Neuronal stem cell (in vitro differentiated cells): Measurements from ENCODE around the gene CNOT6.

ENCODE experiments used
- DNase-seq: peaks from one replicate; pipeline ENCODE4 v3.0.0-alpha.2; 2013; ENCODE audit warnings: low spot score
- H2AFZ ChIP-seq: one replicate; pipeline ENCODE4 v1.6.1; 2013; ENCODE audit warnings: mild to moderate bottlenecking, low read length, inconsistent platforms
- H2AK5ac ChIP-seq: 2 replicates; pipeline ENCODE4 v1.6.1; 2013; ENCODE audit warnings: low read depth, mild to moderate bottlenecking, inconsistent platforms, low read length, moderate library complexity, mixed read lengths
- H2BK120ac ChIP-seq: 2 replicates; pipeline ENCODE4 v1.6.1; 2013; ENCODE audit warnings: low read depth, mild to moderate bottlenecking, inconsistent platforms, low read length, moderate library complexity, mixed read lengths
- H2BK12ac ChIP-seq: one replicate; pipeline ENCODE4 v1.6.1; 2013; ENCODE audit warnings: low read length, inconsistent platforms
- H2BK15ac ChIP-seq: 2 replicates; pipeline ENCODE4 v1.6.1; 2013; ENCODE audit warnings: mild to moderate bottlenecking, low read length, inconsistent platforms, mixed read lengths
- H2BK5ac ChIP-seq: one replicate; pipeline ENCODE4 v1.6.1; 2013; ENCODE audit warnings: inconsistent platforms, mild to moderate bottlenecking, low read length, moderate library complexity
- H3K14ac ChIP-seq: one replicate; pipeline ENCODE4 v1.6.1; 2013; ENCODE audit warnings: low read length, inconsistent platforms
- H3K18ac ChIP-seq: 2 replicates; pipeline ENCODE4 v1.6.1; 2013; ENCODE audit warnings: low read length, inconsistent platforms
- H3K23ac ChIP-seq: 2 replicates; pipeline ENCODE4 v1.6.1; 2013; ENCODE audit warnings: low read depth, mild to moderate bottlenecking, mixed read lengths, low read length, inconsistent platforms; ENCODE audit not compliant: poor library complexity
- H3K27ac ChIP-seq: replicated peaks from 3 replicates; pipeline ENCODE4 v1.5.1; 2013; ENCODE audit warnings: low read length, inconsistent platforms
- H3K27me3 ChIP-seq, 3 experiments: 2 replicates each; pipeline ENCODE4 v1.6.1; 2013; ENCODE audit warnings: low read length in 3 of 3, mild to moderate bottlenecking in 2 of 3, inconsistent platforms in 1 of 3, low read depth in 1 of 3, mixed read lengths in 1 of 3, moderate library complexity in 1 of 3; ENCODE audit not compliant: control insufficient read depth in 3 of 3, insufficient read depth in 3 of 3
- H3K36me3 ChIP-seq, 2 donors: replicated peaks in 1 of 2; 2 replicates each; pipeline ENCODE4 v1.6.1; 2013; ENCODE audit warnings: low read length in 2 of 2; ENCODE audit not compliant: control insufficient read depth in 2 of 2, insufficient read depth in 2 of 2
- H3K4ac ChIP-seq: 2 replicates; pipeline ENCODE4 v1.6.1; 2013; ENCODE audit warnings: inconsistent platforms, mild to moderate bottlenecking, low read length, moderate library complexity
- H3K4me1 ChIP-seq, 2 donors: 1 replicate in 1 of 2; 2 replicates in 1 of 2; pipeline ENCODE4 v1.6.1; 2013; ENCODE audit warnings: low read length in 2 of 2, low read depth in 1 of 2; ENCODE audit not compliant: control insufficient read depth in 2 of 2, insufficient read depth in 1 of 2
- H3K4me2 ChIP-seq: one replicate; pipeline ENCODE4 v1.6.1; 2013; ENCODE audit warnings: mild to moderate bottlenecking, low read length, inconsistent platforms; ENCODE audit not compliant: insufficient read depth, poor library complexity, severe bottlenecking
- H3K4me3 ChIP-seq, 2 donors: 2 replicates each; pipeline ENCODE4 v1.5.1; 2013; ENCODE audit warnings: low read length in 2 of 2, mild to moderate bottlenecking in 2 of 2, inconsistent platforms in 1 of 2, moderate library complexity in 1 of 2
- H3K79me1 ChIP-seq: one replicate; pipeline ENCODE4 v1.6.1; 2013; ENCODE audit warnings: low read depth, mild to moderate bottlenecking, inconsistent platforms, low read length, moderate library complexity
- H3K9ac ChIP-seq: one replicate; pipeline ENCODE4 v1.6.1; 2013; ENCODE audit warnings: mild to moderate bottlenecking, low read depth, low read length, inconsistent platforms; ENCODE audit not compliant: poor library complexity
- H3K9me3 ChIP-seq, 2 donors: replicated peaks in 1 of 2; 2 replicates each; pipeline versions ENCODE3 to v1.6.1; 2013; ENCODE audit warnings: low read length in 2 of 2, mild to moderate bottlenecking in 2 of 2, inconsistent platforms in 1 of 2, low read depth in 1 of 2, mixed read lengths in 1 of 2, moderate library complexity in 1 of 2; ENCODE audit not compliant: control insufficient read depth in 2 of 2, insufficient read depth in 1 of 2
- H4K8ac ChIP-seq: one replicate; pipeline ENCODE4 v1.6.1; 2013; ENCODE audit warnings: low read depth, mild to moderate bottlenecking, inconsistent platforms, low read length, moderate library complexity
- H4K91ac ChIP-seq: one replicate; pipeline ENCODE4 v1.6.1; 2013; ENCODE audit warnings: low read length, low read depth, mild to moderate bottlenecking, inconsistent platforms; ENCODE audit not compliant: poor library complexity
- WGBS, 2 donors: extraction: QIAGEN DNeasy Blood & Tissue Kit; methylation state at CpG; one replicate each; pipeline ENCODE4 v1.1.7; 2013; ENCODE audit warnings: missing lambda C conversion rate in 2 of 2, mixed read lengths in 1 of 2; ENCODE audit not compliant: insufficient read length in 2 of 2, insufficient replicate concordance in 1 of 2; ENCODE audit errors: extremely low coverage in 2 of 2; 5-methylcytosine and 5-hydroxymethylcytosine counted together

Gene CNOT6

DNA sequence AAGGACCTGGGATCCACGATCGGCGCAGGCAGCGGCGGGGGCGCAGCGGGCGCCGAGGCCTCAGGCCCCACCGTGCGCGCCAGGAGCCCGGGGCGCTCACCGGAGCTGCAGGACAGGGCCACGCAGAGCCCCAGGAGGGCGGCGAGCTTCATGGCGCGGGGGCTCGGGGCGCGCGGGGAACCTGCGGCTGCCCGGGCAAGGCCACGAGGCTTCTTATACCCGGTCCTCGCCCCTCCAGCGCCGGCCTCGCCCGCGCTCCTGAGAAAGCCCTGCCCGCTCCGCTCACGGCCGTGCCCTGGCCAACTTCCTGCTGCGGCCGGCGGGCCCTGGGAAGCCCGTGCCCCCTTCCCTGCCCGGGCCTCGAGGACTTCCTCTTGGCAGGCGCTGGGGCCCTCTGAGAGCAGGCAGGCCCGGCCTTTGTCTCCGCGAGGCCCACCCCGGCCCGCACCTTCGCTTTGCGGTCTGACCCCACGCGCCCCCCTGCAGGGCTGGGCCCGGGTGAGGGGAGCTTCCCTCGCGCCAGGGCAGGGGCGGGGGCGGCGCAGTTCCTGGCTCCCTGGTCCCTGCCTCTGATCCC lies 97.2 kb downstream of the CNOT6 start, which contains the start of gene SCGB3A1:
Gene SCGB3A1, minus strand, starts transcription at position 189 of the 577 bp plus-strand sequence. Its CDS starts 37 bp downstream, at position 152.
- no peak within 1 kb of the TSS for H4K8ac ChIP-seq
- peak within 1 kb of the TSS; percentile 82 for H2AFZ ChIP-seq
- no peak within 1 kb of the TSS for H3K27ac ChIP-seq
- no peak within 1 kb of the TSS for H4K91ac ChIP-seq
- peak within 1 kb of the TSS; percentile 22 for H2BK12ac ChIP-seq
- peak within 1 kb of the TSS; percentile 49 for H2BK15ac ChIP-seq
- no peak within 1 kb of the TSS for H3K4ac ChIP-seq
- peak within 1 kb of the TSS; percentile 63 for H3K14ac ChIP-seq
- WGBS, 2 donors = no CpG with 5 or more reads among the region's 60 CpGs
- H3K4me1 ChIP-seq = peaks cover 0 to 5% of the 10 kb centered on the region in 2 donors
- H3K18ac ChIP-seq = peak within 1 kb of the TSS; percentile 93
- H3K27me3 ChIP-seq = peaks cover 7 to 56% (median 45%) of the 10 kb centered on the region in 3 experiments
- no peaks in the 10 kb centered on the region for H3K9me3 ChIP-seq
- H2AK5ac ChIP-seq = peak within 1 kb of the TSS; percentile 75
- DNase-seq = no peak
- H2BK5ac ChIP-seq = no peak within 1 kb of the TSS
- H2BK120ac ChIP-seq = no peak within 1 kb of the TSS
- peak within 1 kb of the TSS; percentile 55 for H3K23ac ChIP-seq
- H3K9ac ChIP-seq = peak within 1 kb of the TSS; percentile 70
- peak within 1 kb of the TSS; percentile 12 to 68 for H3K4me3 ChIP-seq
- peaks cover 2% of the 10 kb centered on the region for H3K79me1 ChIP-seq
- no peaks in the 10 kb centered on the region for H3K36me3 ChIP-seq
- H3K4me2 ChIP-seq = peak within 1 kb of the TSS; percentile 75

DNA sequence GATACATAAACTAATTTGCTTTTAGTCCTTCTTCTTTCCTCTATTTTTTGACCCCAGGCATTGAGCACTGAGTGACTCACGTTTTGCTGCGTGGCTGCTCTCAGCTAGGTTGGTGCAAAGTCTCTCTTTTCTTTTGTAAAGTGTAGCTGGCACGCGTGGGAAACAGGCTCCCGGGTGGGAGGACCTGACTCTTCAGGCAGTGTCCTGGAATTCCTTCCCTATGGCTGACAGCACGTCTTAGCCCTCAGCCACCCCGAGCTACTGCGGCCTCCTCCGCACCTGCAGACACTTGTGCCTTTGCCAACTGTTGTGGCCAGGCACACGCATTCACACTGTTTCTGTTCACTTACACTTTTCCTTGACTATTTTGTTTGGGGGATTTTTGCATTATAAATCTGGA lies 98.0 kb downstream of the CNOT6 start:
- peaks cover 7 to 56% (median 45%) of the 10 kb centered on the region in 3 experiments for H3K27me3 ChIP-seq
- no peak overlapping the region for H3K23ac ChIP-seq
- H4K91ac ChIP-seq = no peak overlapping the region
- H3K36me3 ChIP-seq = no peaks in the 10 kb centered on the region
- no peak overlapping the region for H2BK12ac ChIP-seq
- peaks cover 0 to 5% of the 10 kb centered on the region in 2 donors for H3K4me1 ChIP-seq
- no peak overlapping the region for H3K4me2 ChIP-seq
- no peak overlapping the region for H3K9ac ChIP-seq
- no peak overlapping the region for H3K14ac ChIP-seq
- peak overlapping the region; percentile 82 for H2AFZ ChIP-seq
- H3K79me1 ChIP-seq = peaks cover 2% of the 10 kb centered on the region
- H2BK15ac ChIP-seq = no peak overlapping the region
- H3K27ac ChIP-seq = no peak overlapping the region
- no peak overlapping the region for H3K18ac ChIP-seq
- WGBS, 2 donors = no CpG with 5 or more reads among the region's 10 CpGs
- no peak overlapping the region for H3K4ac ChIP-seq
- no peak overlapping the region for H2BK120ac ChIP-seq
- H2AK5ac ChIP-seq = no peak overlapping the region
- H2BK5ac ChIP-seq = no peak overlapping the region
- no peak for DNase-seq
- H4K8ac ChIP-seq = no peak overlapping the region
- H3K4me3 ChIP-seq = no peak overlapping the region
- no peaks in the 10 kb centered on the region for H3K9me3 ChIP-seq

DNA sequence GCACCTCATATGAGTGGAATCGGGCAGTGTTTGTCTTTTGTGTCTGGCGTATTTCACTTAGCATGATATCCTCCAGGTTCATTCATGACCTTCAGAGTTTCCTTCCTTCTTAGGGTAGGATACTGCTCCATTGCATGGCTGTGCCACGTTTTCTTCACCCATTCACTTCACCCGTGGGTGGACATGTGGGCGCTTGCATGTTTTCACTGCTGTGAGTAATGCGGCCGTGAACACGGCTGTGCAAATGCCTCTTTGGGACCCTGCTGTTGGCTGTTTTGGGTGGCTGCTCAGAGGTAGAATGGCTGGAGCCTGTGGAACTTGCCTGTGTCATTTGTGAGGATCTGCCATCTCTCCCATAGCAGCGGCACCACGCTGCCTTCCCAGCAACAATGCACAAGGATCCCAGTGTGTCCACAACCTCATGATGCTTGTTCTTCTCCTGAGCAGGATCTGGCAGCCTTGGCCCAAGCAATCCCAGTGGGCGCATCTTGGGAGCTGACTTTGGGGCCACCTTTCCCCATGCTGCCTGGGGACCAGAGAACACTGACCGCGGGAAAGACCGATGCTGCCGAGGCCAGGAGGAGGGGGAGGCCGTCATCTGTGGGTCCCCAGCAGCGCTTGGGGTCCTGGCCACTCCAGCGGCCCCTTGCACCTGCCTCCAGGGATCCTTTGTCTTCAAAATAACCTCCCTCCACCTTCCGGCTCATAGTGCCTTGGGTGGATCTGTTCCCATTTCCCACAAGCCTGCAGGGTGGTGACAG lies 99.4 kb downstream of the CNOT6 start:
- Histone ChIP-seq H4K8ac (no peak overlapping the region), H3K36me3 (no peaks in the 10 kb centered on the region), H2AFZ (no peak overlapping the region), H2BK5ac (no peak overlapping the region), H3K27ac (no peak overlapping the region), H2BK120ac (no peak overlapping the region), H3K14ac (no peak overlapping the region), H3K9me3 (no peaks in the 10 kb centered on the region), H3K27me3 (peaks cover 7 to 48% (median 38%) of the 10 kb centered on the region in 3 experiments), H3K18ac (peak overlapping the region; percentile 64), H3K4me2 (no peak overlapping the region), H3K4me3 (no peak overlapping the region), H2BK12ac (no peak overlapping the region), H2AK5ac (no peak overlapping the region), H3K9ac (no peak overlapping the region), H3K79me1 (peaks cover 2% of the 10 kb centered on the region), H2BK15ac (no peak overlapping the region), H3K4me1 (peaks cover 0 to 5% of the 10 kb centered on the region in 2 donors), H4K91ac (no peak overlapping the region), H3K4ac (no peak overlapping the region), H3K23ac (no peak overlapping the region)
- no CpG with 5 or more reads among the region's 19 CpGs for WGBS, 2 donors
- no peak for DNase-seq
